DMS114 treated with DMSO at 0.1 percent for 48 hours (cell line): Measurements from ENCODE around the gene UPP1.
A peak's percentile ranks its signal among the peaks of the same experiment; 100 is the strongest.
"Not testable (repeated sequence)": the region's sequence is repeated elsewhere in the genome, so short reads cannot be mapped to it uniquely, and the experiment has no call there.

Experiments used
- DNase-seq: peaks from one replicate; lab custom pipeline; 2025; ENCODE audit not compliant: unreplicated experiment; lab: John Stamatoyannopoulos, UW

UPP1 gene

GRCh38 chr7:48110868-48111267 lies 21.8 kb downstream of the UPP1 start:
- no peak for DNase-seq

- no peak for DNase-seq
These were observed 22.5 kb downstream of the UPP1 start for GRCh38 chr7:48111596-48111995.

GRCh38 chr7:48112401-48113165 lies 23.5 kb downstream of the UPP1 start:
- no peak for DNase-seq

- no peak for DNase-seq
These were observed 24.2 kb downstream of the UPP1 start for GRCh38 chr7:48113275-48113674.

- DNase-seq, result no peak
These were observed 25.1 kb downstream of the UPP1 start for GRCh38 chr7:48114115-48114514.

GRCh38 chr7:48114589-48114988 lies 25.5 kb downstream of the UPP1 start:
- no peak for DNase-seq

GRCh38 chr7:48116043-48116442 lies 27.0 kb downstream of the UPP1 start:
- DNase-seq, result no peak

- no peak for DNase-seq
These were observed 29.0 kb downstream of the UPP1 start for GRCh38 chr7:48118041-48118440.

GRCh38 chr7:48120536-48120935 lies 31.5 kb downstream of the UPP1 start:
- DNase-seq, result not testable (repeated sequence)

- no peak for DNase-seq
These were observed 37.0 kb downstream of the UPP1 start for GRCh38 chr7:48126037-48126436.

GRCh38 chr7:48130658-48131108 lies 41.6 kb downstream of the UPP1 start:
- DNase-seq, result no peak

GRCh38 chr7:48132792-48133191 lies 43.7 kb downstream of the UPP1 start:
- DNase-seq, result no peak

GRCh38 chr7:48139459-48139858 lies 50.4 kb downstream of the UPP1 start:
- no peak for DNase-seq

GRCh38 chr7:48140001-48140681 lies 51.1 kb downstream of the UPP1 start:
- DNase-seq, result no peak

- no peak for DNase-seq
These were observed 52.5 kb downstream of the UPP1 start for GRCh38 chr7:48141521-48141920.

GRCh38 chr7:48144291-48144768 lies 55.3 kb downstream of the UPP1 start:
- DNase-seq, result no peak

- no peak for DNase-seq
These were observed 58.1 kb downstream of the UPP1 start for GRCh38 chr7:48147078-48147591.

- DNase-seq, result not testable (repeated sequence)
These were observed 58.6 kb downstream of the UPP1 start for GRCh38 chr7:48147690-48148089.

GRCh38 chr7:48148311-48148710 lies 59.2 kb downstream of the UPP1 start:
- no peak for DNase-seq

GRCh38 chr7:48149058-48149457 lies 60.0 kb downstream of the UPP1 start:
- no peak for DNase-seq

GRCh38 chr7:48150086-48150485 lies 61.0 kb downstream of the UPP1 start:
- no peak for DNase-seq

GRCh38 chr7:48154792-48155413 lies 65.8 kb downstream of the UPP1 start:
- DNase-seq, result peak; percentile 44
